ENCODE results near the gene DERL3.

- TF ChIP-seq POLR2AphosphoS5 (IDR thresholded peaks at IDR 0.05) = no peak
- peak in 2 of 4 experiments; percentile 23 to 49 for TF ChIP-seq CTCF (IDR thresholded peaks at IDR 0.05)
- TF ChIP-seq POLR2A (IDR thresholded peaks at IDR 0.05) = no peak
These were observed 23.3 kb upstream of the DERL3 start for GRCh38 chr22:23862103-23862502.

Measured in gastroesophageal sphincter (tissue), 3 donors.